Measurements from ENCODE around the gene FGFR4.

GRCh38 chr5:177043958-177044357 is 42.8 kb upstream of the FGFR4 start:
- no peak for TF ChIP-seq CTCF (IDR thresholded peaks at IDR 0.05)
- TF ChIP-seq POLR2A (IDR thresholded peaks at IDR 0.05) = no peak
